GM12878 (cell line): ENCODE results near the gene KIF11. TPM values are rescaled to one million over a fixed set of nuclear protein-coding genes. Genes with fewer than 3 reads are reported as not detected.

Experiments
- CBFB ChIP-seq: IDR thresholded peaks from 2 replicates; pipeline ENCODE4 v1.6.1; 2016; ENCODE audit warnings: antibody characterized with exemption, low read depth
- FOXM1 ChIP-seq: IDR thresholded peaks from 2 replicates; pipeline ENCODE4 v1.6.1; 2012; ENCODE audit warnings: low read depth, mild to moderate bottlenecking, inconsistent platforms, low read length, moderate library complexity
- HCFC1 ChIP-seq: fragments of 150-350 bp; IDR thresholded peaks from 2 replicates; pipeline ENCODE4 v1.6.1; 2014; ENCODE audit warnings: low read length
- LARP7 ChIP-seq: fragments of 450-650 bp; IDR thresholded peaks from 2 replicates; pipeline ENCODE4 v1.6.1; 2017; ENCODE audit warnings: mild to moderate bottlenecking
- MTA3 ChIP-seq: IDR thresholded peaks from 2 replicates; pipeline ENCODE4 v1.6.1; 2012; ENCODE audit warnings: low read length, inconsistent platforms, borderline replicate concordance
- NFYA ChIP-seq: IDR thresholded peaks from 2 replicates; pipeline ENCODE4 v1.6.1; 2011; ENCODE audit warnings: low read depth, mild to moderate bottlenecking, low read length, improper control_type of control experiment, borderline replicate concordance
- NR2C2 ChIP-seq: IDR thresholded peaks from 2 replicates; pipeline ENCODE4 v1.6.1; 2011; ENCODE audit warnings: borderline replicate concordance, low read depth; ENCODE audit not compliant: control insufficient read depth, insufficient read length
- NR2F1 ChIP-seq: fragments of 450-650 bp; conservative IDR thresholded peaks from 2 replicates; pipeline ENCODE4 v1.6.1; 2017; ENCODE audit warnings: mild to moderate bottlenecking
- SMC3 ChIP-seq: IDR thresholded peaks from 2 replicates; pipeline ENCODE4 v1.6.1; 2011; ENCODE audit warnings: low read length, improper control_type of control experiment, borderline replicate concordance
- SP1 ChIP-seq: IDR thresholded peaks from one replicate; pipeline ENCODE4 v1.6.1; 2011; ENCODE audit warnings: low read depth, low read length
- SREBF1 ChIP-seq: IDR thresholded peaks from 2 replicates; pipeline ENCODE4 v1.6.1; 2012; ENCODE audit warnings: mild to moderate bottlenecking, low read length
- SRF ChIP-seq, 2 experiments: IDR thresholded peaks; 2 replicates each; pipeline ENCODE4 v1.6.1; 2011; ENCODE audit warnings: low read depth in 2 of 2, low read length in 2 of 2, mild to moderate bottlenecking in 1 of 2, moderate library complexity in 1 of 2
- SUPT20H ChIP-seq: IDR thresholded peaks from 2 replicates; pipeline ENCODE4 v1.6.1; 2011; ENCODE audit warnings: low read depth, mild to moderate bottlenecking, low read length, moderate library complexity, borderline replicate concordance; ENCODE audit not compliant: control insufficient read depth
- TBL1XR1 ChIP-seq: IDR thresholded peaks from 2 replicates; pipeline ENCODE4 v1.6.1; 2012; ENCODE audit warnings: low read depth, low read length, improper control_type of control experiment
- TCF12 ChIP-seq: IDR thresholded peaks from 2 replicates; pipeline ENCODE4 v1.6.1; 2011; ENCODE audit warnings: low read depth, mild to moderate bottlenecking, low read length
- ZNF207 ChIP-seq: fragments of 450-650 bp; IDR thresholded peaks from 2 replicates; pipeline ENCODE4 v1.6.1; 2014; ENCODE audit warnings: antibody characterized with exemption, mild to moderate bottlenecking, borderline replicate concordance
- ZNF274 ChIP-seq: IDR thresholded peaks from one replicate; pipeline ENCODE4 v1.8.0; 2011; ENCODE audit not compliant: insufficient read length, insufficient read depth
- polyA plus RNA-seq, 11 experiments: library from polyadenylated mRNA; depleted of rRNA in 4 of 11; unstranded in 6 of 11; stranded (reverse) in 5 of 11; fragments of >200 nt; fragmentation: Nextera tagmentation in 4 of 11; fragmentation: Illumina TruSeq in 1 of 11; extraction: Ambion mirVana in 4 of 11; extraction: Trizol in 1 of 11; gene quantifications; 1 replicate in 1 of 11; 2 replicates in 10 of 11; pipeline versions ENCODE4 v1.2.1 to v1.2.3, GENCODE V29; 2011 to 2016; ENCODE audit warnings: inconsistent platforms in 2 of 11, missing spikeins in 2 of 11, low read depth in 1 of 11
- total RNA-seq, 4 experiments: library from RNA; depleted of rRNA in 3 of 4; stranded (reverse); fragments of >200 nt in 3 of 4; fragmentation: Illumina TruSeq in 1 of 4; extraction: Trizol in 1 of 4; gene quantifications; 2 replicates each; pipeline versions ENCODE4 v1.2.1 to v1.2.3, GENCODE V29; 2013 to 2021
- TF ChIP-seq, protein P1 (sequence below): fragments of 450-650 bp; IDR thresholded peaks from 2 replicates; pipeline ENCODE4 v1.6.1; 2017; ENCODE audit warnings: mild to moderate bottlenecking
- TF ChIP-seq, protein P2 (sequence below): fragments of 450-650 bp; IDR thresholded peaks from 2 replicates; pipeline ENCODE4 v1.6.1; 2018; ENCODE audit warnings: mild to moderate bottlenecking, low read depth, moderate library complexity; ENCODE audit not compliant: partially characterized antibody
- TF ChIP-seq, protein P3 (sequence below): fragments of 450-650 bp; IDR thresholded peaks from 2 replicates; pipeline ENCODE4 v1.6.1; 2018; ENCODE audit warnings: borderline replicate concordance, mild to moderate bottlenecking; ENCODE audit not compliant: partially characterized antibody
- TF ChIP-seq, protein P4 (sequence below): fragments of 450-650 bp; IDR thresholded peaks from 2 replicates; pipeline ENCODE4 v1.6.1; 2016; ENCODE audit warnings: mild to moderate bottlenecking
- TF ChIP-seq, protein P5 (sequence below): IDR thresholded peaks from 2 replicates; pipeline ENCODE4 v1.6.1; 2011; ENCODE audit warnings: borderline replicate concordance, low read depth, mild to moderate bottlenecking, moderate library complexity, mixed read lengths, low read length; ENCODE audit not compliant: insufficient read depth; ENCODE audit errors: extremely low read length

The KIF11 gene
- total and polyA plus RNA-seq, 10 of the 15 experiments (the other 5 are each of a cell fraction or from before 2014, with no cell fraction given) = 14.1 to 79.8 (median 41.9) TPM

DNA sequence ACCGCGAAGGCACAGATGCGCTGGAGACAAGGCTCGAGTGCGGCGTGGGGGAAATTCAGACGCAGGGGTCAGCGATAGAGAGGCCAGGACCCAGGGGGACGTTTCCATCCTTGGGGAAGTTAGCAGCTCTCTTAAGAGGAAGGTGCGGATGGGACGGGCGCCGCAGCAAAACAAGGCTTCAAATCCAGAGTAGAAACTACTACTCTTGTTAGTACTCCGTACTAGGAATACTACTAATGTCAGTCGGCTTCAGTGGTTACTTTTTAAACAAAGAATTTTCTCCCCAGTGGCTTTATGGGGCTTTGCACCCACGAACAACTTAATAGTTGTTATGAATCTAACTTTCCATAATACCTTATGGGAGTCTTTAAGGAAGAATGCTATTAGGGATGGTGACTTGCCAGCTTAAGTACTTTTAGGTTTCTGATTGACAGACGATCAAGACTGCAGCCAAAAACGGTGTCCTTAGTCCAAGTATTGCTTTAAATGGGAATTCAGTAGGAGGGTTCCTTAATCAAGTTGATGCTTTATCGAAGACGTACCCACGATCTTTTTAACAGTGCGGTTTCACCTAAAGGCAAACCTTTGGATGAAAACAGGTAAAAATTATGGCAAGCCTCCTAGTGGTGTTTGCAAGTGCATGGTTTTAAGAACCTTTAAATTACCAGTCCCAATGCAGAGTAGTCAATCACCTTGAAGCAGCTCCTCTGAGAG lies 18.2 kb upstream of the KIF11 start (continued):
- no peak for TF ChIP-seq SREBF1
- no peak for TF ChIP-seq NFYA
- no peak for TF ChIP-seq SRF (IDR thresholded peaks at IDR 0.05; ENCODE audit: low read depth in 2 of 2, low read length in 2 of 2)
- TF ChIP-seq MTA3 = no peak
- no peak for TF ChIP-seq SP1
- peak; percentile 19; the same call in 1 of the 2 replicates for TF ChIP-seq FOXM1
- no peak for TF ChIP-seq HCFC1
- no peak for TF ChIP-seq LARP7
- no peak for TF ChIP-seq ZNF207
- TF ChIP-seq, protein P1, sequence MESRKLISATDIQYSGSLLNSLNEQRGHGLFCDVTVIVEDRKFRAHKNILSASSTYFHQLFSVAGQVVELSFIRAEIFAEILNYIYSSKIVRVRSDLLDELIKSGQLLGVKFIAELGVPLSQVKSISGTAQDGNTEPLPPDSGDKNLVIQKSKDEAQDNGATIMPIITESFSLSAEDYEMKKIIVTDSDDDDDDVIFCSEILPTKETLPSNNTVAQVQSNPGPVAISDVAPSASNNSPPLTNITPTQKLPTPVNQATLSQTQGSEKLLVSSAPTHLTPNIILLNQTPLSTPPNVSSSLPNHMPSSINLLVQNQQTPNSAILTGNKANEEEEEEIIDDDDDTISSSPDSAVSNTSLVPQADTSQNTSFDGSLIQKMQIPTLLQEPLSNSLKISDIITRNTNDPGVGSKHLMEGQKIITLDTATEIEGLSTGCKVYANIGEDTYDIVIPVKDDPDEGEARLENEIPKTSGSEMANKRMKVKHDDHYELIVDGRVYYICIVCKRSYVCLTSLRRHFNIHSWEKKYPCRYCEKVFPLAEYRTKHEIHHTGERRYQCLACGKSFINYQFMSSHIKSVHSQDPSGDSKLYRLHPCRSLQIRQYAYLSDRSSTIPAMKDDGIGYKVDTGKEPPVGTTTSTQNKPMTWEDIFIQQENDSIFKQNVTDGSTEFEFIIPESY = no peak
- no peak for TF ChIP-seq SUPT20H
- no peak for TF ChIP-seq ZNF274
- TF ChIP-seq TCF12 = no peak
- TF ChIP-seq, protein P2, sequence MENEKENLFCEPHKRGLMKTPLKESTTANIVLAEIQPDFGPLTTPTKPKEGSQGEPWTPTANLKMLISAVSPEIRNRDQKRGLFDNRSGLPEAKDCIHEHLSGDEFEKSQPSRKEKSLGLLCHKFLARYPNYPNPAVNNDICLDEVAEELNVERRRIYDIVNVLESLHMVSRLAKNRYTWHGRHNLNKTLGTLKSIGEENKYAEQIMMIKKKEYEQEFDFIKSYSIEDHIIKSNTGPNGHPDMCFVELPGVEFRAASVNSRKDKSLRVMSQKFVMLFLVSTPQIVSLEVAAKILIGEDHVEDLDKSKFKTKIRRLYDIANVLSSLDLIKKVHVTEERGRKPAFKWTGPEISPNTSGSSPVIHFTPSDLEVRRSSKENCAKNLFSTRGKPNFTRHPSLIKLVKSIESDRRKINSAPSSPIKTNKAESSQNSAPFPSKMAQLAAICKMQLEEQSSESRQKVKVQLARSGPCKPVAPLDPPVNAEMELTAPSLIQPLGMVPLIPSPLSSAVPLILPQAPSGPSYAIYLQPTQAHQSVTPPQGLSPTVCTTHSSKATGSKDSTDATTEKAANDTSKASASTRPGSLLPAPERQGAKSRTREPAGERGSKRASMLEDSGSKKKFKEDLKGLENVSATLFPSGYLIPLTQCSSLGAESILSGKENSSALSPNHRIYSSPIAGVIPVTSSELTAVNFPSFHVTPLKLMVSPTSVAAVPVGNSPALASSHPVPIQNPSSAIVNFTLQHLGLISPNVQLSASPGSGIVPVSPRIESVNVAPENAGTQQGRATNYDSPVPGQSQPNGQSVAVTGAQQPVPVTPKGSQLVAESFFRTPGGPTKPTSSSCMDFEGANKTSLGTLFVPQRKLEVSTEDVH = no peak
- TF ChIP-seq, protein P3, sequence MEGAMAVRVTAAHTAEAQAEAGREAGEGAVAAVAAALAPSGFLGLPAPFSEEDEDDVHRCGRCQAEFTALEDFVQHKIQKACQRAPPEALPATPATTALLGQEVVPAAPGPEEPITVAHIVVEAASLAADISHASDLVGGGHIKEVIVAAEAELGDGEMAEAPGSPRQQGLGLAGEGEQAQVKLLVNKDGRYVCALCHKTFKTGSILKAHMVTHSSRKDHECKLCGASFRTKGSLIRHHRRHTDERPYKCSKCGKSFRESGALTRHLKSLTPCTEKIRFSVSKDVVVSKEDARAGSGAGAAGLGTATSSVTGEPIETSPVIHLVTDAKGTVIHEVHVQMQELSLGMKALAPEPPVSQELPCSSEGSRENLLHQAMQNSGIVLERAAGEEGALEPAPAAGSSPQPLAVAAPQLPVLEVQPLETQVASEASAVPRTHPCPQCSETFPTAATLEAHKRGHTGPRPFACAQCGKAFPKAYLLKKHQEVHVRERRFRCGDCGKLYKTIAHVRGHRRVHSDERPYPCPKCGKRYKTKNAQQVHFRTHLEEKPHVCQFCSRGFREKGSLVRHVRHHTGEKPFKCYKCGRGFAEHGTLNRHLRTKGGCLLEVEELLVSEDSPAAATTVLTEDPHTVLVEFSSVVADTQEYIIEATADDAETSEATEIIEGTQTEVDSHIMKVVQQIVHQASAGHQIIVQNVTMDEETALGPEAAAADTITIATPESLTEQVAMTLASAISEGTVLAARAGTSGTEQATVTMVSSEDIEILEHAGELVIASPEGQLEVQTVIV = no peak
- TF ChIP-seq, protein P4, sequence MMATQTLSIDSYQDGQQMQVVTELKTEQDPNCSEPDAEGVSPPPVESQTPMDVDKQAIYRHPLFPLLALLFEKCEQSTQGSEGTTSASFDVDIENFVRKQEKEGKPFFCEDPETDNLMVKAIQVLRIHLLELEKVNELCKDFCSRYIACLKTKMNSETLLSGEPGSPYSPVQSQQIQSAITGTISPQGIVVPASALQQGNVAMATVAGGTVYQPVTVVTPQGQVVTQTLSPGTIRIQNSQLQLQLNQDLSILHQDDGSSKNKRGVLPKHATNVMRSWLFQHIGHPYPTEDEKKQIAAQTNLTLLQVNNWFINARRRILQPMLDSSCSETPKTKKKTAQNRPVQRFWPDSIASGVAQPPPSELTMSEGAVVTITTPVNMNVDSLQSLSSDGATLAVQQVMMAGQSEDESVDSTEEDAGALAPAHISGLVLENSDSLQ = peak; percentile 76
- no peak for TF ChIP-seq NR2C2
- no peak for TF ChIP-seq CBFB
- 0 out of 2 replicates have a peak, but pooled peaks have one; percentile 33 for TF ChIP-seq NR2F1
- TF ChIP-seq, protein P5, sequence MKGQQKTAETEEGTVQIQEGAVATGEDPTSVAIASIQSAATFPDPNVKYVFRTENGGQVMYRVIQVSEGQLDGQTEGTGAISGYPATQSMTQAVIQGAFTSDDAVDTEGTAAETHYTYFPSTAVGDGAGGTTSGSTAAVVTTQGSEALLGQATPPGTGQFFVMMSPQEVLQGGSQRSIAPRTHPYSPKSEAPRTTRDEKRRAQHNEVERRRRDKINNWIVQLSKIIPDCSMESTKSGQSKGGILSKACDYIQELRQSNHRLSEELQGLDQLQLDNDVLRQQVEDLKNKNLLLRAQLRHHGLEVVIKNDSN = no peak
- TF ChIP-seq TBL1XR1 = no peak
- no peak for TF ChIP-seq SMC3
